SU-DHL-6 (cell line): ENCODE measurements around the gene SRXN1.

Experiments used
- CTCF ChIP-seq: fragments of 200-600 bp; sonication (generic); IDR thresholded peaks from one replicate; pipeline ENCODE4 v1.5.1; 2017; ENCODE audit warnings: antibody characterized with exemption, mild to moderate bottlenecking, low read length, moderate library complexity; ENCODE audit not compliant: insufficient read depth, poor library complexity, severe bottlenecking
- EZH2phosphoT487 ChIP-seq: fragments of 200-600 bp; sonication (generic), shearing (Covaris generic); conservative IDR thresholded peaks from 2 replicates; pipeline ENCODE4 v1.6.1; 2018; ENCODE audit warnings: mild to moderate bottlenecking, antibody characterized with exemption, low read length, moderate library complexity, mixed read lengths

- no peak for TF ChIP-seq CTCF
- no peak for TF ChIP-seq EZH2phosphoT487
These were observed 30.8 kb downstream of the SRXN1 start for GRCh38 chr20:622161-622560.
